Sigmoid colon (tissue), 7 donors: Measurements from ENCODE around the gene DTX4. TPM values are rescaled to one million over a fixed set of nuclear protein-coding genes. Genes with fewer than 3 reads are reported as not detected.

ENCODE experiments used
- DNase-seq: peaks from one replicate; pipeline ENCODE4 v3.0.0-alpha.2; 2019
- H3K27ac ChIP-seq, 4 donors: fragments of 200-600 bp; sonication (generic); one replicate each; pipeline ENCODE4 v1.5.1; 2016 to 2019; ENCODE audit warnings: mild to moderate bottlenecking in 1 of 4
- H3K27me3 ChIP-seq, 3 donors: fragments of 200-600 bp; sonication (generic); one replicate each; pipeline ENCODE4 v1.5.1; 2019; ENCODE audit warnings: mild to moderate bottlenecking in 1 of 3
- H3K36me3 ChIP-seq, 4 donors: fragments of 200-600 bp; sonication (generic); one replicate each; pipeline ENCODE4 v1.5.1; 2016 to 2019
- H3K4me1 ChIP-seq, 4 donors: fragments of 200-600 bp; sonication (generic); one replicate each; pipeline ENCODE4 v1.5.1; 2017 to 2019
- H3K4me3 ChIP-seq, 4 donors: fragments of 200-600 bp; sonication (generic); one replicate each; pipeline ENCODE4 v1.5.1; 2017 to 2019; ENCODE audit warnings: mild to moderate bottlenecking in 2 of 4, moderate library complexity in 1 of 4
- H3K9me3 ChIP-seq, 4 donors: fragments of 200-600 bp in 3 of 4; sonication (generic) in 3 of 4; one replicate each; pipeline versions ENCODE4 v1.5.1 to v1.6.1; 2013 to 2019
- EP300 ChIP-seq, 4 donors: sonication (generic); formaldehyde crosslinking; IDR thresholded peaks; one replicate each; pipeline ENCODE4 v1.6.1; 2017; ENCODE audit warnings: antibody characterized with exemption in 4 of 4
- POLR2A ChIP-seq, 2 donors: fragments of 450-650 bp; IDR thresholded peaks; one replicate each; pipeline ENCODE4 v1.6.1; 2016; ENCODE audit warnings: antibody characterized with exemption in 2 of 2, mild to moderate bottlenecking in 2 of 2, moderate library complexity in 2 of 2
- POLR2AphosphoS5 ChIP-seq, 4 donors: sonication (generic); formaldehyde crosslinking; IDR thresholded peaks; one replicate each; pipeline ENCODE4 v1.6.1; 2017; ENCODE audit warnings: antibody characterized with exemption in 4 of 4
- WGBS, 2 donors: extraction: QIAGEN DNeasy Blood & Tissue Kit; methylation state at CpG; one replicate each; pipeline ENCODE4 v1.1.7; 2013; 5-methylcytosine and 5-hydroxymethylcytosine counted together
- intact Hi-C: fragments of 100-400 bp; cut with DNase I; formaldehyde crosslinking; loops from one replicate; pipeline ENCODE4 v1.15.1; 2023
- polyA plus RNA-seq, 3 donors: library from polyadenylated mRNA; stranded (reverse); fragments of 200-250 nt; gene quantifications; one replicate each; pipeline ENCODE4 v1.2.3, GENCODE V29; 2013
- total RNA-seq, 4 donors: library from RNA; depleted of rRNA; stranded (reverse); fragments of >200 nt; gene quantifications; one replicate each; pipeline ENCODE4 v1.1.0, GENCODE V29; 2016
- TF ChIP-seq, protein P1 (sequence below), 4 experiments: fragments of 450-650 bp in 3 of 4; fragments of 200-600 bp in 1 of 4; IDR thresholded peaks; one replicate each; pipeline ENCODE4 v1.5.1; 2016 to 2019; ENCODE audit warnings: antibody characterized with exemption in 4 of 4, mild to moderate bottlenecking in 3 of 4, moderate library complexity in 2 of 4
- donor health status: healthy with polysubstance abuse.
- donor health status: Bipolar disorder and iron deficiency.
- donor health status: healthy.

Gene DTX4
- total and polyA plus RNA-seq, 7 donors = 3.5 to 29.0 (median 7.8) TPM

DNA sequence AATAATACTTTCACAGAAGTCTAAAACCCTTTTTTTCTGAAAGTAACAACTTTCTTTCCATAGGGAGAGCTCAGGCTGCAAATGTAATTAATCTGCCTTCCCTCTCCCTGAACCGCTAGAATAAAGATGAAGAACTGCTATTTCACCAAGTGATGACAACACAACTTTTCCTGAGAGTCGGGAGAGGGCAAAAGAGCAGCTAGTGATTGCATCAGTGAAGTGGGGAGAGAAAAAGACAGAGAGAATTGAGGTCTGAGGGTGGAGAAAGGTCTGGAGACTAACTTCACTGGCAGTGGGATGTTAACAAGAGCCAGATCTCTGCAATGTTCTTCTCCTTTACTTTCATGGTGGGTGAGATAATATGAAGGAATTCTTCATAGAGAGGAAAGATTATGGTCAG, 51.7 kb downstream of the DTX4 start:
- no peak for DNase-seq
- H3K4me3 ChIP-seq = no peak overlapping the region
- TF ChIP-seq POLR2AphosphoS5 (IDR thresholded peaks at IDR 0.05) = peak in 1 of 4 donors; percentile 18
- TF ChIP-seq, protein P1, sequence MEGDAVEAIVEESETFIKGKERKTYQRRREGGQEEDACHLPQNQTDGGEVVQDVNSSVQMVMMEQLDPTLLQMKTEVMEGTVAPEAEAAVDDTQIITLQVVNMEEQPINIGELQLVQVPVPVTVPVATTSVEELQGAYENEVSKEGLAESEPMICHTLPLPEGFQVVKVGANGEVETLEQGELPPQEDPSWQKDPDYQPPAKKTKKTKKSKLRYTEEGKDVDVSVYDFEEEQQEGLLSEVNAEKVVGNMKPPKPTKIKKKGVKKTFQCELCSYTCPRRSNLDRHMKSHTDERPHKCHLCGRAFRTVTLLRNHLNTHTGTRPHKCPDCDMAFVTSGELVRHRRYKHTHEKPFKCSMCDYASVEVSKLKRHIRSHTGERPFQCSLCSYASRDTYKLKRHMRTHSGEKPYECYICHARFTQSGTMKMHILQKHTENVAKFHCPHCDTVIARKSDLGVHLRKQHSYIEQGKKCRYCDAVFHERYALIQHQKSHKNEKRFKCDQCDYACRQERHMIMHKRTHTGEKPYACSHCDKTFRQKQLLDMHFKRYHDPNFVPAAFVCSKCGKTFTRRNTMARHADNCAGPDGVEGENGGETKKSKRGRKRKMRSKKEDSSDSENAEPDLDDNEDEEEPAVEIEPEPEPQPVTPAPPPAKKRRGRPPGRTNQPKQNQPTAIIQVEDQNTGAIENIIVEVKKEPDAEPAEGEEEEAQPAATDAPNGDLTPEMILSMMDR (IDR thresholded peaks at IDR 0.05) = no peak
- TF ChIP-seq POLR2A (IDR thresholded peaks at IDR 0.05) = no peak
- no peak for TF ChIP-seq EP300 (IDR thresholded peaks at IDR 0.05)
- no peaks in the 10 kb centered on the region for H3K36me3 ChIP-seq
- no peaks in the 10 kb centered on the region for H3K9me3 ChIP-seq
- intact Hi-C loops = no loop called here
- no peaks in the 10 kb centered on the region for H3K27me3 ChIP-seq
- no peaks in the 10 kb centered on the region for H3K4me1 ChIP-seq
- 57 to 72% methylated on average over 2 of the region's 2 CpGs for WGBS, 2 donors
- H3K27ac ChIP-seq = peak overlapping the region; percentile 46 to 68 (median 64)

DNA sequence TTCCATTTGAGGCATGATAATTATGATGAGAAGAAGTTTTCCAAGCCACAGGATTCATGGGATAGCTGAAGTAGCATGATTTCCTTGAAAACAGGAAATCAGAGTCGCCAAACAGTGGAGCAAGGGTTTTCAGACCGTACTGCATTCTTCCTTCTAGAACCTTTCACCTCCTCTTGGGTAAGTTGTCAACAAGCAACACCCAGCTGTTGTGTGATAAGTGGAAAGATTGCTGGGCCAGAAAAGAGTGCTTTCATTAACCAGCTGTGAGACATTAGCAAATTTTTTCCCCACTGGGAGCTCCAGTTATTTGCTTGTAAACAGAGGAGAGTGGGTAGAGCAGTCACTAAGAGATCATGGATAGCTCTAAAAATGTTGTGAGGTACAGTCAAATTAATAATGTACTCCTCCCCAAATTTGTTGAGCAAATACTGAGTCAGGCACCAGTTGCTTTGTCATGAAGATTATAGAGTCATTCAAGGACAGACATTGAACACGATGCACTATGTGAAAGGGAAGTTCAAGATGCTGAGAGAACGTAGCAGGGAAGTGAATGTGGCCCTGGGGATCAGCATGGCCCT, 52.5 kb downstream of the DTX4 start:
- no peaks in the 10 kb centered on the region for H3K4me1 ChIP-seq
- intact Hi-C loops = no loop called here
- peak; percentile 73 for DNase-seq

DNA sequence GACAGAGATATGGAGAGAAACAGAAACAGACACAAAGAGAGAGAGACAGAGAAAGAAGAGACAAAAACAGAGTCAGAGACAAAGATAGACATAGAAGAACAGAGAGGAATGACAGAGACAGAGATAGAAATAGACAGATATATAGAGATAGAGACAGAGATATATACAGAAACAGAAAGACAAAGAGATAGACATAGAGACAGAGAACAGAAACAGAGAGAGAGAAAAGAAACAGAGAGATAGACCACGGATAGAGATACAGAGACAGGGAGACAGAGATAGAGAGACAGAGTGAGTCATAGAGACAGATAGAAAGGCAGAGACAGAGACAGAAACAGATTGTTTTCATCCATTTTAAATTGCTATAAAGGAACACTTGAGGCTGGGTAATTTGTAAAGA, 53.1 kb downstream of the DTX4 start:
- Histone ChIP-seq H3K4me1 (no peaks in the 10 kb centered on the region), H3K36me3 (no peaks in the 10 kb centered on the region), H3K4me3 (no peak overlapping the region), H3K27ac (peak overlapping the region in 3 of 4 donors; percentile 63 to 68 (median 66)), H3K9me3 (no peaks in the 10 kb centered on the region), H3K27me3 (no peaks in the 10 kb centered on the region)
- TF ChIP-seq, protein P1 (IDR thresholded peaks at IDR 0.05) = no peak
- no peak for TF ChIP-seq POLR2AphosphoS5 (IDR thresholded peaks at IDR 0.05)
- no peak for TF ChIP-seq EP300 (IDR thresholded peaks at IDR 0.05)
- no peak for TF ChIP-seq POLR2A (IDR thresholded peaks at IDR 0.05)
- WGBS, 2 donors = 81 to 85% methylated on average over 1 of the region's 1 CpG
- intact Hi-C loops = no loop called here
- DNase-seq = no peak

More for the DNA sequence above, 52.5 kb downstream of the DTX4 start:
- no peaks in the 10 kb centered on the region for H3K27me3 ChIP-seq
- peak overlapping the region; percentile 46 to 68 (median 64) for H3K27ac ChIP-seq
- WGBS, 2 donors = 36 to 48% methylated on average over 4 of the region's 4 CpGs
- H3K9me3 ChIP-seq = no peaks in the 10 kb centered on the region
- TF ChIP-seq POLR2A (IDR thresholded peaks at IDR 0.05) (no peak), EP300 (IDR thresholded peaks at IDR 0.05) (no peak), POLR2AphosphoS5 (IDR thresholded peaks at IDR 0.05) (peak; percentile 19 to 74 (median 53))
- TF ChIP-seq, protein P1 (IDR thresholded peaks at IDR 0.05) = no peak
- H3K4me3 ChIP-seq = no peak overlapping the region
- H3K36me3 ChIP-seq = no peaks in the 10 kb centered on the region

DNA sequence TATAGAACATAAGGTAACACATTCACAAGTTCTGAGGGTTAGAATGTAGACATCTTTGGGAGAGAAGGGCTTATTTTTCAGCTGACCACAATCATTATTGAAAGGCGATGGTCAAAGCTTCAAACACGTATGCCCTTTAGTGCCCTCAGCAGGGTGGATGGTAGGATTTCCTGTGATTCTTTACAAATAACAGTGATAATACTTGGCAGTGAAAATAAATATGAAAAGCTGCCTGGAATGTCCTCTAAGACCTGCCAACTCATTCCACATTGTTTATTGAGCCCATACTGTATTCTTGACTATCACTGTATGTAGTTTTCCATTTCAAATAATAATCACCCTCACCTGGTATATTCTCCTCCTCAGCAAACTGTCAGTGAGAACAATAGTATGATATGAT, 54.5 kb downstream of the DTX4 start:
- H3K27ac ChIP-seq = no peak overlapping the region
- no peaks in the 10 kb centered on the region for H3K27me3 ChIP-seq
- no peaks in the 10 kb centered on the region for H3K4me1 ChIP-seq
- intact Hi-C loops = no loop called here
- H3K9me3 ChIP-seq = no peaks in the 10 kb centered on the region
- no peak for TF ChIP-seq EP300 (IDR thresholded peaks at IDR 0.05)
- no peak for TF ChIP-seq POLR2AphosphoS5 (IDR thresholded peaks at IDR 0.05)
- no peak for TF ChIP-seq POLR2A (IDR thresholded peaks at IDR 0.05)
- TF ChIP-seq, protein P1 (IDR thresholded peaks at IDR 0.05) = no peak
- no peak for DNase-seq
- WGBS, 2 donors = 81 to 82% methylated on average over 2 of the region's 2 CpGs
- H3K4me3 ChIP-seq = no peak overlapping the region
- H3K36me3 ChIP-seq = no peaks in the 10 kb centered on the region

DNA sequence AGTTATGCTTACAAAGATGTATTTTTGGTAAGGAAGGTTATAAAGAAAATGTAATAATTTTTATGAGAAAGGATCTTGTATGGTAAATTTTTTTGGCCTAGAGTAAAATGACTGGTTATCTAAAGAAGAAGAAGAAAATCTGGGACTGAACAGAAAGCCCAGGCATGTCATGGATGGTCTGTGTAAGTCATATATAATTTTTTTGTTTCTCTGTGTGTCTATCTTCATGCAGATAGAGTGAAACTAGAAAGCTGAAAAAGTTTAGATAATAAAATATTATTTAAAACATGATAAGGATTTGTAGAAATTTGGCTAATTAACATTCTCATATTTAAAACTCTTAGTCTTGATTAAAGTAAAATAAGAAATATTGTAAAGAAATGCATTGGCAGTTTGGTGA, 68.4 kb downstream of the DTX4 start:
- H3K36me3 ChIP-seq = no peaks in the 10 kb centered on the region
- no peaks in the 10 kb centered on the region for H3K4me1 ChIP-seq
- TF ChIP-seq, protein P1 (IDR thresholded peaks at IDR 0.05) = no peak
- TF ChIP-seq POLR2A (IDR thresholded peaks at IDR 0.05) (no peak), EP300 (IDR thresholded peaks at IDR 0.05) (no peak), POLR2AphosphoS5 (IDR thresholded peaks at IDR 0.05) (no peak)
- no peak for DNase-seq
- intact Hi-C loops = no loop called here
- H3K9me3 ChIP-seq = no peaks in the 10 kb centered on the region
- H3K4me3 ChIP-seq = no peak overlapping the region
- H3K27me3 ChIP-seq = no peaks in the 10 kb centered on the region
- no peak overlapping the region for H3K27ac ChIP-seq
